CD4-positive, alpha-beta T cell treated with Interleukin-12 subunit alpha and Interleukin-12 subunit beta, for 1 hour (primary cell): ENCODE data around the gene ID4.

Experiments used
- DNase-seq: peaks from one replicate; pipeline ENCODE4 v3.0.0-alpha.2; 2020

Gene ID4

GRCh38 chr6:19864285-19864684, 27.1 kb downstream of the ID4 start:
- DNase-seq, result no peak

GRCh38 chr6:19865178-19865577, 28.0 kb downstream of the ID4 start:
- DNase-seq, result no peak

DNA sequence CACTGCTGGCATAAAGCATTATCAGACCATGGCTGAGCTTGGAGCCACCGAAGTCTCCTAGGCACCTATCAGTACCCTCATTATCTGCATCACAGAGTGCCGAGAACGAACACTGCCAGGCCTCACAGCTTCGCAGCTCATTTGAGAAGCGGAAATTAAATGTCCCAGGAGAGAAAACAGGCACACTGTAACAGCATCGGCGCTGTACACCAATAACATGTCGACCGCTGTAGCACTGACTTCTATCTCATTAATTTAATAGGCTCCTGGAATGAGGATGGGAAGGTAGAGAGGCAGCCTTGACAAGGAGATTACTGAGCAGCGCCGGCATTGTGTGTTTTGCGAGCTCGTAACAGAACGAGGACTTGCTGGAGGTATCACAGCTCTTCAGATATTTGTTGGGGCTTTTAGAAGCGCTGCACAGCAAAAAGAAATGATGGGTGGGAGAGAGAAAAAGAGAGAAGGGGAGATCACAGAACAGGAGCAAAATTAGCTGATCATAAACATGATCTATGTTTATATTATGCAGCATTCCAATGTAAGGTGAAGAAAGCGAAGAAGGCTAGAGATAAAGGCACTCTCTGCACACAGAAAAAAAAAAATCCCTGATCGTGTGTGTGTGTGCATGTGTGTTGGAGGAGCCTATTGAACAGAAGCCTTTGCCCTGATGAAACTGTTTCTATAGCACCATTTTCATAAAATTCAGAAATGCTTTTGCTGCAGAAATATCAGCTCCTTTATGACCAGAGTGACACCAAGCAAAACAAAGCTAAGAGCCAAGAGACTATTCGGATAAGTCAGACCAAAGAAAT, 29.2 kb downstream of the ID4 start:
- DNase-seq, result no peak

DNA sequence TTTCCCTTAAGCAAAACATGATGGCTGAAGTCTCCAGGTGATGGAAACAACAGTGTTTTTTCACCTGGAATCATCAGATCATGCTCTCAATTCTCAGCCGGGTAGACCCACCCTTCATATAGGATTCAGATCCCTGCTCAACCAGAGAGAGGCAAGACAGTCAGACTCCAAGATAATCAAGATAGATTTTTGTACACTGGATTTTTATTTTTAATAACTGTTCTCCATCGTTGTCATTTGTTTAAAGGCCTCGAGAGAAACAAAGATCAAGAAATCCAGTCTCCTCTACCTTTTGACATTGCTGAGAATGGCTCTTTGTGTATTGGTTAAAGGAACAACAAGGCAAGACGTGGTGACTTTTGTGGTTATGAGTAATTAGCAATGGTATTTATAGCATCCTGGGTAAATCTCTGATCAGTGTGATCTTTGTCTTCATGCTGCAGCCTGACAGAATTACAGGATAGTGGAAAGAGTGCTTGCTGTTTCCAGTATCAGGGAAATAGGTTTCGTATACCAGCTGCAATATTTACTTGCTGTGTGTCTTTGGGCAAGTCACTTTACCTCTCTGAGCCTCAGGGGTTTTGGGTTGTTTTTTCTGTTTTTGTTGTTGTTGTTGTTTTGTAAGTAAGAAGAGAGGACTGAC, 29.9 kb downstream of the ID4 start:
- no peak for DNase-seq

- DNase-seq, result no peak
Measured at GRCh38 chr6:19869464-19869863, 32.3 kb downstream of the ID4 start.

DNA sequence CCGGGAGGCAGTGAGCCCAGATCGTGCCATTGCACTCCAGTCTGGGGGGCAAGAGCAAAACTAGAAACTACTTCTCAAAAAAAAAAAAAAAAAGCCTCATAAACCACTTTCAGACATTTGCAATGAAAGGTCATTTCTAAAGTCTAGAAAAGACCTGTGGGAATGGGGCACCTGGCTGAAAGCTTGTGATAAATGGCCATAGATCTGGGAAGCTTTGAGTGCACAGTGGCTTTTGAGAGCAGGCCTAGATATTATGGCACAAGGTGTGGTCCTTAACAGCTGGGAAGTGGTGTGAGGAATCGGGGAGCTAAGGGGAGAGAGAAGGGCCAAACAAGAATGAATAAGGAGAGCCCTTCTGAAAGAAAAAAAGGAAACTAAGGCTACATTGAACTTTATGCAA, 33.2 kb downstream of the ID4 start:
- no peak for DNase-seq

DNA sequence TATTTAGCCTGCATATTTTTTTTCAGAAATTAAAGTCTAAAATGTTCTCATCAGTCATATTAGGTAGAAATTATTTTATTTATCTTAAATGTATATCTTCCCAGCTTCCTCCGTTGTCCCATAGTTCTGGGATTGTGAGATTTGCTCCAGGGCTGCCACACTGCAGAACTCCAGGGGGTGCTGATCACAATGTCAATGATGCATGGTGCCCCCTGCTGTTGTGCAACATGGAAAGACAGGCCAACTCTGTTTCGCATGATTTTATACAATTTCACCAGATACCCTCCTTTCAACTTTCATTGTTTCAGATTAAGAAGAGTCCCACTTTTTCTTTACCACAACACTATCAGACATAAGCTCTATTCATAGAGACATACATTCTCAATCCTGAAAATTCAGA, 35.9 kb downstream of the ID4 start:
- DNase-seq, result no peak

GRCh38 chr6:19876672-19877071, 39.5 kb downstream of the ID4 start:
- no peak for DNase-seq

DNA sequence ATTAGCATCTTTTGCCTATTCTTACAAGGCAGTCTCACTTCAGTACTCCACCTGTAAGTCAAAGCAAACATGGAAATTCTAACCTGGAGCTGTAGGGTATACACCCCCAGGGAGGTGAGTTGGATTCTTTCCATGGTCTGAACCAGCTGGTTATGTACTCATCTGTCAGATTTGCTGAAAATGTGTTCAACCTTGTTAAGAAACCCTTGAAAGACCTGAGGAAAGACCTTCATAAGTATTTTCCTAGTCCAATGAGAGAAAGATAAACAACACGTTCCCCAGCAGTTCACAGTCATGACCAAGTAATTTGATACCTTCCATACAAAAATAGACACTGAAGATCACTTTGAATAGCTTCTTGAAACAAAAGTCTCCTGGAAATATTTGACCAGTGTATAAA, 42.5 kb downstream of the ID4 start:
- DNase-seq, result no peak

GRCh38 chr6:19880066-19880465, 42.9 kb downstream of the ID4 start:
- no peak for DNase-seq

DNA sequence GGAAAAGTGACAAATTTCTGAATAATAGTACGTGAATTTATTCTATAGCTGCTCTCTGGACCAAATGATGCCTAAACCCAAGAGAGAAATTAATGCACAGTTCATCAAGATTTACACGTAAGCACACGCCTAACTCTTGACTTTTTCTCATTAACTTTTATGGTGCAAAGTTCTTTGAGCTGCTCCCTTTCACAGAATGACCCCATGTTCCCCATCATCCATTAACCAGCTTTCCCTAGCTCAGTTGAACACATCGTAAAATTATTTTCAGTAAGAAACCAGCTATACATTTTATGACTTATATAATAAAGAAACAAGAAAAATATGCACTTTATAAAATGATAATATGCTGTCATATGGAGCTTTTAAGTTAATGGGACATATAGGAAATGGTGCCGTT, 54.3 kb downstream of the ID4 start:
- DNase-seq, result no peak
